ENCODE measurements around the gene TMEM17.

The TMEM17 gene

GRCh38 chr2:62498739-62499138, 7.3 kb downstream of the TMEM17 start:
- TF ChIP-seq EZH2phosphoT487 (IDR thresholded peaks at IDR 0.05; ENCODE audit: borderline replicate concordance, low read length): no peak
- no peak for TF ChIP-seq CTCF (IDR thresholded peaks at IDR 0.05; ENCODE audit: low read depth, low read length, poor library complexity, severe bottlenecking)
- H3K36me3 ChIP-seq (ENCODE audit: control insufficient read depth, low read length): no peaks in the 10 kb centered on the region
- H3K4me2 ChIP-seq (ENCODE audit: low read length): no peak overlapping the region
- H3F3A ChIP-seq (ENCODE audit: control insufficient read depth, insufficient read depth): no peaks in the 10 kb centered on the region
- no peaks in the 10 kb centered on the region for H3K9me2 ChIP-seq (replicated peaks; ENCODE audit: control insufficient read depth, low read length)
- no peaks in the 10 kb centered on the region for H3K27me3 ChIP-seq (ENCODE audit: control insufficient read depth, low read length)
- H3K79me2 ChIP-seq (ENCODE audit: control insufficient read depth, low read length): no peaks in the 10 kb centered on the region
- no peaks in the 10 kb centered on the region for H3K4me1 ChIP-seq (ENCODE audit: control insufficient read depth, low read length)
- no peak overlapping the region for H3K27ac ChIP-seq (ENCODE audit: low read depth, low read length)
- no peak overlapping the region for H3K4me3 ChIP-seq (ENCODE audit: low read length)
- no peaks in the 10 kb centered on the region for H3K9me3 ChIP-seq (ENCODE audit: control insufficient read depth, insufficient read depth, low read length)
- no peaks in the 10 kb centered on the region for H4K20me1 ChIP-seq (ENCODE audit: control insufficient read depth, insufficient read depth, low read depth, low read length)

DNA sequence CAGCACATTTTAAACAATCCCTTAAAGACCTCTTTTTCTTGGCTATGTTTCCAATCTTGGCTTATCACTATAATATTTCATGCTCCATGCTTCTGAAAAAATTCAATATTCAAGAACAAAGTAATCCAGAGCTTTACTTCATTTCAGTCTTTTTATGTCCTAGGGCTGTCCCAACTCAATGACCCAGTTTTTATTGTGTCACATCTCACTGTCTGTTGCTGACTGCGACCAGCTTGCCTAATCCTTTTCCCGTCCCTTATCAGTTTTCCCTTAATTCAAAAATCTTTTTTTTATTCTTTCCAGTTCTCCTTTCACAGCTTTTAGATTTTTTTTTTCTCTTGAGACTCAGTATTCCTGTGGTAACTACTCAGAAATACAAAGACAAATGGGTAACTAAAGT, 10.2 kb downstream of the TMEM17 start:
- H3K36me3 ChIP-seq (ENCODE audit: control insufficient read depth, low read length): no peaks in the 10 kb centered on the region
- no peaks in the 10 kb centered on the region for H3K4me1 ChIP-seq (ENCODE audit: control insufficient read depth, low read length)
- H3K79me2 ChIP-seq (ENCODE audit: control insufficient read depth, low read length): no peaks in the 10 kb centered on the region
- no peaks in the 10 kb centered on the region for H4K20me1 ChIP-seq (ENCODE audit: control insufficient read depth, insufficient read depth, low read depth, low read length)
- no peak overlapping the region for H3K4me2 ChIP-seq (ENCODE audit: low read length)
- TF ChIP-seq EZH2phosphoT487 (IDR thresholded peaks at IDR 0.05; ENCODE audit: borderline replicate concordance, low read length) (no peak), CTCF (IDR thresholded peaks at IDR 0.05; ENCODE audit: low read depth, low read length, poor library complexity, severe bottlenecking) (no peak)
- no peaks in the 10 kb centered on the region for H3F3A ChIP-seq (ENCODE audit: control insufficient read depth, insufficient read depth)
- H3K27ac ChIP-seq (ENCODE audit: low read depth, low read length): no peak overlapping the region
- no peaks in the 10 kb centered on the region for H3K9me3 ChIP-seq (ENCODE audit: control insufficient read depth, insufficient read depth, low read length)
- no peaks in the 10 kb centered on the region for H3K27me3 ChIP-seq (ENCODE audit: control insufficient read depth, low read length)
- no peaks in the 10 kb centered on the region for H3K9me2 ChIP-seq (replicated peaks; ENCODE audit: control insufficient read depth, low read length)
- no peak overlapping the region for H3K4me3 ChIP-seq (ENCODE audit: low read length)

GRCh38 chr2:62492048-62492447, 13.9 kb downstream of the TMEM17 start:
- Histone ChIP-seq H3K27ac (ENCODE audit: low read depth, low read length) (no peak overlapping the region), H4K20me1 (ENCODE audit: control insufficient read depth, insufficient read depth, low read depth, low read length) (no peaks in the 10 kb centered on the region), H3K27me3 (ENCODE audit: control insufficient read depth, low read length) (no peaks in the 10 kb centered on the region), H3K4me3 (ENCODE audit: low read length) (no peak overlapping the region), H3K9me3 (ENCODE audit: control insufficient read depth, insufficient read depth, low read length) (no peaks in the 10 kb centered on the region), H3K9me2 (replicated peaks; ENCODE audit: control insufficient read depth, low read length) (no peaks in the 10 kb centered on the region), H3F3A (ENCODE audit: control insufficient read depth, insufficient read depth) (no peaks in the 10 kb centered on the region), H3K36me3 (ENCODE audit: control insufficient read depth, low read length) (no peaks in the 10 kb centered on the region), H3K4me2 (ENCODE audit: low read length) (no peak overlapping the region), H3K4me1 (ENCODE audit: control insufficient read depth, low read length) (no peaks in the 10 kb centered on the region), H3K79me2 (ENCODE audit: control insufficient read depth, low read length) (no peaks in the 10 kb centered on the region)
- no peak for TF ChIP-seq EZH2phosphoT487 (IDR thresholded peaks at IDR 0.05; ENCODE audit: borderline replicate concordance, low read length)
- TF ChIP-seq CTCF (IDR thresholded peaks at IDR 0.05; ENCODE audit: low read depth, low read length, poor library complexity, severe bottlenecking): no peak

DNA sequence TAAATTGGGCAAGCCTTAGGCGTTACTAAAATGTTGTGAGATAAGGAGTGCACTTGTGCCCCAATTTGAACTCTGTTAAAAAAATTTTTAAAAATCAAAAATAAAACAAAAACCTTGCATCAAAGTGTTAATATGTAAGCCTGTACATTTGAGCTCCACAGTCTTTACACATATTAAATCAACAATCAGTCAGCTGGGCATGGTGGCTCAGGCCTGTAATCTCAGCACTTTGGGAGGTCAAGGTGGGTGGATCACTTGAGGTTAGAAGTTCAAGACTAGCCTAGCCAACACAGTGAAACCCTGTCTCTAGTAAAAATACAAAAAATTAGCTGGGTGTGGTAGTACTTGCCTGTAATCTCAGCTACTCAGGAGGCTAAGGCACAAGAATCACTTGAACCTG, 16.3 kb downstream of the TMEM17 start:
- Histone ChIP-seq H3K27ac (ENCODE audit: low read depth, low read length) (no peak overlapping the region), H3K4me3 (ENCODE audit: low read length) (no peak overlapping the region), H3K9me2 (replicated peaks; ENCODE audit: control insufficient read depth, low read length) (no peaks in the 10 kb centered on the region), H3K9me3 (ENCODE audit: control insufficient read depth, insufficient read depth, low read length) (no peaks in the 10 kb centered on the region), H3K27me3 (ENCODE audit: control insufficient read depth, low read length) (no peaks in the 10 kb centered on the region), H4K20me1 (ENCODE audit: control insufficient read depth, insufficient read depth, low read depth, low read length) (no peaks in the 10 kb centered on the region), H3K79me2 (ENCODE audit: control insufficient read depth, low read length) (no peaks in the 10 kb centered on the region), H3K4me2 (ENCODE audit: low read length) (no peak overlapping the region), H3F3A (ENCODE audit: control insufficient read depth, insufficient read depth) (no peaks in the 10 kb centered on the region), H3K4me1 (ENCODE audit: control insufficient read depth, low read length) (no peaks in the 10 kb centered on the region), H3K36me3 (ENCODE audit: control insufficient read depth, low read length) (no peaks in the 10 kb centered on the region)
- TF ChIP-seq CTCF (IDR thresholded peaks at IDR 0.05; ENCODE audit: low read depth, low read length, poor library complexity, severe bottlenecking) (no peak), EZH2phosphoT487 (IDR thresholded peaks at IDR 0.05; ENCODE audit: borderline replicate concordance, low read length) (no peak)
